Mucosa of descending colon (tissue), 3 donors: ENCODE measurements around the gene NCOA7. TPM values are rescaled to one million over a fixed set of nuclear protein-coding genes. Genes with fewer than 3 reads are reported as not detected.
A peak's percentile ranks its signal among the peaks of the same experiment; 100 is the strongest.

Experiments used
- ATAC-seq: fragments of 200-7000 bp; cut with Tn5 transposase; one replicate; pipeline ENCODE4 v1.9.1; 2020; ENCODE audit warnings: mild to moderate bottlenecking, moderate library complexity
- DNase-seq, 3 donors: peaks; one replicate each; pipeline ENCODE4 v3.0.0-alpha.2; 2020
- H3K36me3 ChIP-seq: fragments of 200-600 bp; one replicate; pipeline ENCODE4 v1.8.0; 2021; ENCODE audit warnings: low read depth, mild to moderate bottlenecking
- H3K4me1 ChIP-seq: fragments of 200-600 bp; one replicate; pipeline ENCODE4 v1.8.0; 2021; ENCODE audit warnings: low read depth, mild to moderate bottlenecking
- H3K4me3 ChIP-seq: fragments of 200-600 bp; one replicate; pipeline ENCODE4 v1.8.0; 2021; ENCODE audit warnings: mild to moderate bottlenecking
- H3K9me3 ChIP-seq: fragments of 200-600 bp; one replicate; pipeline ENCODE4 v1.8.0; 2021; ENCODE audit warnings: mild to moderate bottlenecking
- intact Hi-C, 2 donors: fragments of 100-400 bp; cut with DNase I in 1 of 2; cut with micrococcal nuclease in 1 of 2; formaldehyde crosslinking; loops; one replicate each; pipeline versions ENCODE4 v1.11.0 to v1.11.1; 2022; cut with DNase I, micrococcal nuclease
- long read RNA-seq, 2 donors: library from polyadenylated mRNA; unstranded; transcript quantifications; one replicate each; pipeline ENCODE4 v2.0.0, GENCODE V29; 2019 to 2021
- total RNA-seq, 3 donors: library from RNA; stranded (reverse); fragmentation: NEBNext Ultra II Directional in 2 of 3; extraction: Animal tissue kit (Norgen Biotek cat#: 25700) in 2 of 3; gene quantifications; one replicate each; pipeline versions ENCODE4 v1.2.1 to v1.2.4, GENCODE V29; 2021 to 2023
- TF ChIP-seq, protein P1 (sequence below): fragments of 200-600 bp; IDR thresholded peaks from one replicate; pipeline ENCODE4 v1.8.0; 2022; ENCODE audit warnings: antibody characterized with exemption, mild to moderate bottlenecking
- donor health status: DM: no; HTN: no; CAD: no; lungs with moderate emphysema.
- donor health status: DM: no; HTN: no; CAD: no.
- donor health status: DM: no; HTN: yes; CAD: no.

NCOA7 gene, protein sequence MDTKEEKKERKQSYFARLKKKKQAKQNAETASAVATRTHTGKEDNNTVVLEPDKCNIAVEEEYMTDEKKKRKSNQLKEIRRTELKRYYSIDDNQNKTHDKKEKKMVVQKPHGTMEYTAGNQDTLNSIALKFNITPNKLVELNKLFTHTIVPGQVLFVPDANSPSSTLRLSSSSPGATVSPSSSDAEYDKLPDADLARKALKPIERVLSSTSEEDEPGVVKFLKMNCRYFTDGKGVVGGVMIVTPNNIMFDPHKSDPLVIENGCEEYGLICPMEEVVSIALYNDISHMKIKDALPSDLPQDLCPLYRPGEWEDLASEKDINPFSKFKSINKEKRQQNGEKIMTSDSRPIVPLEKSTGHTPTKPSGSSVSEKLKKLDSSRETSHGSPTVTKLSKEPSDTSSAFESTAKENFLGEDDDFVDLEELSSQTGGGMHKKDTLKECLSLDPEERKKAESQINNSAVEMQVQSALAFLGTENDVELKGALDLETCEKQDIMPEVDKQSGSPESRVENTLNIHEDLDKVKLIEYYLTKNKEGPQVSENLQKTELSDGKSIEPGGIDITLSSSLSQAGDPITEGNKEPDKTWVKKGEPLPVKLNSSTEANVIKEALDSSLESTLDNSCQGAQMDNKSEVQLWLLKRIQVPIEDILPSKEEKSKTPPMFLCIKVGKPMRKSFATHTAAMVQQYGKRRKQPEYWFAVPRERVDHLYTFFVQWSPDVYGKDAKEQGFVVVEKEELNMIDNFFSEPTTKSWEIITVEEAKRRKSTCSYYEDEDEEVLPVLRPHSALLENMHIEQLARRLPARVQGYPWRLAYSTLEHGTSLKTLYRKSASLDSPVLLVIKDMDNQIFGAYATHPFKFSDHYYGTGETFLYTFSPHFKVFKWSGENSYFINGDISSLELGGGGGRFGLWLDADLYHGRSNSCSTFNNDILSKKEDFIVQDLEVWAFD
- 10 to 100 TPM; 28.9 to 54.0 (median 49.6) TPM for total RNA-seq
- long read RNA-seq, donor 1, full-length matches to known transcripts = 12 of 26 reads
- long read RNA-seq, donor 1, partial matches to known transcripts = 2 of 26 reads
- long read RNA-seq, donor 1, other reads (novel, unspliced or antisense) = 12 of 26 reads
- long read RNA-seq, donor 2, transcript NCOA7-208 (6 exons, 3,133 nt) = major isoform, 11 of 16 reads
- long read RNA-seq, donor 2, partial matches to known transcripts = 2 of 16 reads
- long read RNA-seq, donor 2, other reads (novel, unspliced or antisense) = 3 of 16 reads

DNA sequence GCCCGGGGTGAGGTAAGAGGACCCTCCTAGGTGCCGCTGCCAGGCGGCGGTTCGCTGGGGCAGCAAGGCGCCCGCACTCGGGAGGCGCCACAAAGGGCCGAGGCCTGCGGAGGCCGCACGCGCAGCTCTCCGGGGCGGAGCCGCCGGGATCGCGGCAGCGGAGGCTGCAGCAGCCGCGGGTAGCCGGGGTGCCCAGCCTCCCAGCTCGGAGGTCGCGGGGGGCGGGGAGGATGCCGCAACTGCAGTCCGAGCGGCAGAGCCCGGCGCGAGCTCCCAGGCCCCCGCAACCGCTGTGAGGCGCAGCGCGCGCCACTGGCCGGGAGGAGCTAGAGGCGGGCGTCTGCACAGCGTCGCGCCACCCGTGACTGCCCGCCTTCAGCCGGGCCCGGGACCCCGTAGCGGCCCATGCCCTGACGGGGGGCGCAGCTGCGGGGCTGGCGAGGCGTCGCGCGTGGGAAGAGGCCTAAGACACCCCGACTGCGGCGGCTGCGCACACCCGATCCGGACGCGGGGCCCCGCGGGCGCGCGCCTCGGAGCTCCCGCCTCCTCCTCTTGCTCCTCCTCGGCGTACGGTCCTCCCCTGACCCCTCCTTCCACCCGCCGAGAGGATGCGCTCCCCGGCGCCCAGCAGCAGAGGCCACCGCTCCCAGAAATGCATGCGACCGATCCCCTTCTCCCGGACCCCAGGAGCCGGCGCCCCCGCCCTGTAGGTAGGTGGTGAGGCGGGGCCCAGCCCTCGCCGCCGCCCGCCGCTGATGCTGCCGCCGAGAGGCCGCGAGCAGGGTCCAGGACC is at the start of gene NCOA7:
NCOA7 (plus strand) TSS at position 603 of the 793 bp plus-strand sequence. CDS start 24,395 bp downstream, outside the sequence.
- TF ChIP-seq, protein P1, sequence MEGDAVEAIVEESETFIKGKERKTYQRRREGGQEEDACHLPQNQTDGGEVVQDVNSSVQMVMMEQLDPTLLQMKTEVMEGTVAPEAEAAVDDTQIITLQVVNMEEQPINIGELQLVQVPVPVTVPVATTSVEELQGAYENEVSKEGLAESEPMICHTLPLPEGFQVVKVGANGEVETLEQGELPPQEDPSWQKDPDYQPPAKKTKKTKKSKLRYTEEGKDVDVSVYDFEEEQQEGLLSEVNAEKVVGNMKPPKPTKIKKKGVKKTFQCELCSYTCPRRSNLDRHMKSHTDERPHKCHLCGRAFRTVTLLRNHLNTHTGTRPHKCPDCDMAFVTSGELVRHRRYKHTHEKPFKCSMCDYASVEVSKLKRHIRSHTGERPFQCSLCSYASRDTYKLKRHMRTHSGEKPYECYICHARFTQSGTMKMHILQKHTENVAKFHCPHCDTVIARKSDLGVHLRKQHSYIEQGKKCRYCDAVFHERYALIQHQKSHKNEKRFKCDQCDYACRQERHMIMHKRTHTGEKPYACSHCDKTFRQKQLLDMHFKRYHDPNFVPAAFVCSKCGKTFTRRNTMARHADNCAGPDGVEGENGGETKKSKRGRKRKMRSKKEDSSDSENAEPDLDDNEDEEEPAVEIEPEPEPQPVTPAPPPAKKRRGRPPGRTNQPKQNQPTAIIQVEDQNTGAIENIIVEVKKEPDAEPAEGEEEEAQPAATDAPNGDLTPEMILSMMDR = no peak
- peak; percentile 93 for ATAC-seq
- no peaks in the 10 kb centered on the region for H3K9me3 ChIP-seq
- intact Hi-C loops = no loop called here
- H3K4me1 ChIP-seq = peaks cover 5% of the 10 kb centered on the region
- no peaks in the 10 kb centered on the region for H3K36me3 ChIP-seq
- H3K4me3 ChIP-seq = peak within 1 kb of the TSS; percentile 65
- peak; percentile 75 to 91 (median 88) for DNase-seq

DNA sequence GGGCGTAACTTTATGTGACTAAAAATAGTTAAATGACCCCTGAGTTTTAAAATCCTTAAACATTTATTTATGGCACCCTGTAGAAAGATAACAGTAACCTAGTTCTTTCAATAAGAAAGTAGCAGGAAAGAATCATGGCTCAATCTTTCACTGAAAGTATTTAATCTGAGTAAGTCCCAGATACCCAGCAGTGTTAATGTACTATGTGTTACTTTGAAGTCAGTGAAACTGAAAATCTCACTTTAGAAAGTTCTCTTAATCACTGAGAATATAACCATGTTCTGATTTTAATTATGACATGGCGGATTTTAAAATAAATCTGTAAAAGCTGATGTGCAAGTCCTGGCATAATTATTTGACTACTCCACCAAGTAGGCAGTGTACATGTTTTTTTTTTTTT is 49.4 kb upstream of the NCOA7 start:
- intact Hi-C loops = no loop called here
- Histone ChIP-seq H3K36me3 (no peaks in the 10 kb centered on the region), H3K4me3 (no peak overlapping the region), H3K4me1 (no peaks in the 10 kb centered on the region), H3K9me3 (no peaks in the 10 kb centered on the region)
- ATAC-seq (no peak), DNase-seq (no peak)
- TF ChIP-seq, protein P1 = no peak

DNA sequence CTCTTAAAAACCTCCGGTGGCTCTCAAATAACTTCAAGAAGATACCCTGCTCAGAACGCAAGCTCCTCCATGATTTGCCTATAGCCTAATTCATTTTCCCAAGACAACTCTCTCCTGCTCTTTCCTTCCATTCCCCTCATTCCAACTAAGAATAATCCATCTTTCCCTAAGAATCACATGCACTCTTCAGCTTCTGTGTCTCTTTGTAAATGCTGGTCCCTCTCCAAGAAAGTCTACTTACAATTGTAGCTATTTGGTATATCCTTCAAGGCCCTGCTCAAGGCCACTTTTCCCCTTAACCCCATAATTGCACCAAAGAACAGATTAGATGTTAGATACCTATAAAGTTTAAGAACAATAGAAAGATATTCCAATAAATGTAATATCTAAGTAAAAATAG is 48.7 kb upstream of the NCOA7 start:
- DNase-seq (no peak), ATAC-seq (no peak)
- H3K9me3 ChIP-seq = no peaks in the 10 kb centered on the region
- TF ChIP-seq, protein P1 = no peak
- H3K4me1 ChIP-seq = peaks cover 6% of the 10 kb centered on the region
- intact Hi-C loops = no loop called here
- no peak overlapping the region for H3K4me3 ChIP-seq
- H3K36me3 ChIP-seq = no peaks in the 10 kb centered on the region

DNA sequence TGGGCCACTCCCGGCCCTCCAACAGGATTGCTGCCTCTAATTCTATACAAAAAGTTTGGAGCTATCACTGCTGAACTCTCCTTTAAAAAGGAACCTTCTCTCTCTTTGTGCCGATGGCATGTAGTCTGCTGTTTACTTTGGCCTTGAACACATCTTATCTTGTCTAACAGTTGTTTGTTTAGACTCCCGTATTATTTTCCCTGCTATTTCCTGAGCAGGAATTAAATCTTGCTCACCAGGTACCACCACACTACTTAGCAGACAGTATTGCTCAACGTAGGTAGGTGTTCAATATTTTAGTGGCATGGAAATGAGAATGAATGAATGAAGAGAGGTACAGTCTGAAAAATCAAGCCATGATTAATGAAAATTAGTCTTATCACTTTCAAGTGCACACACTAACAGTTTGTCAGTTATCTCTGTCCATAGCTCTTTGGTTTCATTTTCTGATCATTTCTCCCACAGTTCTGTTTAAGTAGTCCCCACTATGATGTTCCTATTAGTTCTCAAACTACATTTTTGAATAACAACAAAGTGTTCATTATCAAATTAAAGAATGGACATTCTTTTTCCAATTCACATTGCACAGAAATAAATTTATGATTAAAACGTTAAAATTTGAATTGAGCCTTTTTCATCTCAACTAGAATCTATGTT is 48.2 kb upstream of the NCOA7 start:
- no peaks in the 10 kb centered on the region for H3K36me3 ChIP-seq
- DNase-seq (no peak), ATAC-seq (no peak)
- intact Hi-C loops = no loop called here
- H3K4me1 ChIP-seq = peaks cover 12% of the 10 kb centered on the region
- H3K9me3 ChIP-seq = no peaks in the 10 kb centered on the region
- TF ChIP-seq, protein P1 = no peak
- H3K4me3 ChIP-seq = no peak overlapping the region
